ENCODE results near the gene KBTBD3.

DNA sequence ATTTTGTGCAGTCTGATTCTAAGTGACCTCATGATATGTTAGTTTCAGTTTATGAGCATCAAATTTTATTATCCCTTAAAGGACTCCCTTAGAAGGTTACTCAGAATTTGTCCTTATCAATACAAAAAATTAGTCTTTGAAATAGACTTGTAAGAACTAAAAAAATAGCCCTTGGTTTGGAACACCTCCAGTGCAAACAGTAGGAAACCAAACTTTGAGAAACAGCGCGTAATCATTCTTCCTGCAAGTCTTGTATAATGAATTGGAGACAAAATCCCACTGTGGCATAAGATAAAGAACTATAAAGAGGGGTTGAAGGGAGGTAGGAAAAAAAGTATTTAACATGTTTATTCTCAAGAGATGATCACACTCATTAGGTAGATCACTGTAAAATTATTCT is 44.3 kb downstream of the KBTBD3 start:
- TF ChIP-seq, protein P1, sequence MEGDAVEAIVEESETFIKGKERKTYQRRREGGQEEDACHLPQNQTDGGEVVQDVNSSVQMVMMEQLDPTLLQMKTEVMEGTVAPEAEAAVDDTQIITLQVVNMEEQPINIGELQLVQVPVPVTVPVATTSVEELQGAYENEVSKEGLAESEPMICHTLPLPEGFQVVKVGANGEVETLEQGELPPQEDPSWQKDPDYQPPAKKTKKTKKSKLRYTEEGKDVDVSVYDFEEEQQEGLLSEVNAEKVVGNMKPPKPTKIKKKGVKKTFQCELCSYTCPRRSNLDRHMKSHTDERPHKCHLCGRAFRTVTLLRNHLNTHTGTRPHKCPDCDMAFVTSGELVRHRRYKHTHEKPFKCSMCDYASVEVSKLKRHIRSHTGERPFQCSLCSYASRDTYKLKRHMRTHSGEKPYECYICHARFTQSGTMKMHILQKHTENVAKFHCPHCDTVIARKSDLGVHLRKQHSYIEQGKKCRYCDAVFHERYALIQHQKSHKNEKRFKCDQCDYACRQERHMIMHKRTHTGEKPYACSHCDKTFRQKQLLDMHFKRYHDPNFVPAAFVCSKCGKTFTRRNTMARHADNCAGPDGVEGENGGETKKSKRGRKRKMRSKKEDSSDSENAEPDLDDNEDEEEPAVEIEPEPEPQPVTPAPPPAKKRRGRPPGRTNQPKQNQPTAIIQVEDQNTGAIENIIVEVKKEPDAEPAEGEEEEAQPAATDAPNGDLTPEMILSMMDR (IDR thresholded peaks at IDR 0.05), result no peak
- TF ChIP-seq POLR2A (IDR thresholded peaks at IDR 0.05), result no peak
